ENCODE measurements around the gene OTOS. TPM values are rescaled to one million over a fixed set of nuclear protein-coding genes. Genes with fewer than 3 reads are reported as not detected.

The OTOS gene
- total and polyA plus RNA-seq, 4 donors, result not detected

DNA sequence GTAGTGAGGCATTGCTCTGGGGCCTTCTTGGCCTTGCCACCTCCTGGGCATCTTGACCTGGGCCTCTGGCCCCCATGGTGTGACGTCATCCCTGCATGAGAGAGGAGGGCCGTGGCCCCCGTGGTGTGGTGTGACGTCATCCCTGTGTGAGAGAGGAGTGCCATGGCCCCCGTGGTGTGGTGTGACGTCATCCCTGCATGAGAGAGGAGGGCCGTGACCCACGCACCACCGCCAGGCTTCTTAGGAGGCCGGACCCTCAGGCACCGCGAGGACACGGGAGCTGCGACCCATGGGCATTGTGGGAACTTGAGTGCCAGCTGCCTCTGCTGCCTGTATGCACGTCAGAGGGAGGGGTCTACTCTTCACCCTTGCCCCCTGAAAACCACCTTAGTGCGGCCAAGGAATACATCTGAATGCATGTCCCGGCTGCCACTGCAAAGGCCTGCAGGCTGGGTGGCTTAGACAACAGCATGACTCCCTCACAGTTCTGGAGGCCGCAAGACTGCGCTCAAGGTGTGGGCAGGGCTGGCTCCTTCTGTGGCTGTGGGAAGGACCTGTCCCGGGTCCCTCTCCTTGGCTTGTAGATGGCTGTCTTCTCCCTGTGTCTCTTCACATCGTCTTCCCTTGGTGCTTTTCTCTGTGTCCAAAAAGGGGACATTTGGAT, 20.8 kb upstream of the OTOS start:
- no peak for DNase-seq (ENCODE audit: low spot score)
- Histone ChIP-seq H3K4me3 (ENCODE audit: low read depth in 1 of 3, low read length in 3 of 3) (no peak overlapping the region), H3K27me3 (ENCODE audit: control insufficient read depth in 4 of 4, insufficient read depth in 4 of 4, low read length in 3 of 4) (no peaks in the 10 kb centered on the region), H3K36me3 (ENCODE audit: control insufficient read depth in 4 of 4, insufficient read depth in 3 of 4, low read depth in 1 of 4, low read length in 3 of 4) (no peaks in the 10 kb centered on the region), H3K9ac (ENCODE audit: low read depth in 1 of 2, low read length in 2 of 2) (no peak overlapping the region), H3K4me1 (ENCODE audit: control insufficient read depth in 4 of 4, insufficient read depth in 4 of 4, low read length in 3 of 4) (no peaks in the 10 kb centered on the region), H3K27ac (ENCODE audit: low read depth in 1 of 2, low read length in 2 of 2) (no peak overlapping the region), H3K9me3 (ENCODE audit: control insufficient read depth in 4 of 4, low read length in 3 of 4) (no peaks in the 10 kb centered on the region)
- WGBS, result 86% methylated on average over 21 of the region's 21 CpGs
- TF ChIP-seq, protein P1, sequence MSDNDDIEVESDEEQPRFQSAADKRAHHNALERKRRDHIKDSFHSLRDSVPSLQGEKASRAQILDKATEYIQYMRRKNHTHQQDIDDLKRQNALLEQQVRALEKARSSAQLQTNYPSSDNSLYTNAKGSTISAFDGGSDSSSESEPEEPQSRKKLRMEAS (IDR thresholded peaks at IDR 0.05), result no peak
- TF ChIP-seq SP1 (IDR thresholded peaks at IDR 0.05) (no peak), HNF4A (conservative IDR thresholded peaks at IDR 0.05) (no peak), HNF4G (IDR thresholded peaks at IDR 0.05) (no peak), RAD21 (IDR thresholded peaks at IDR 0.05) (no peak), JUND (IDR thresholded peaks at IDR 0.05) (no peak), EGR1 (IDR thresholded peaks at IDR 0.05; ENCODE audit: low read depth in 2 of 2) (no peak), GABPA (IDR thresholded peaks at IDR 0.05 in 1 of 2, conservative IDR thresholded peaks at IDR 0.05 in 1 of 2) (no peak), FOXA1 (IDR thresholded peaks at IDR 0.05) (no peak), RXRA (IDR thresholded peaks at IDR 0.05) (no peak), FOXA2 (IDR thresholded peaks at IDR 0.05) (no peak), TAF1 (conservative IDR thresholded peaks at IDR 0.05) (no peak), NR2F2 (IDR thresholded peaks at IDR 0.05) (no peak)
- TF ChIP-seq, protein P2, sequence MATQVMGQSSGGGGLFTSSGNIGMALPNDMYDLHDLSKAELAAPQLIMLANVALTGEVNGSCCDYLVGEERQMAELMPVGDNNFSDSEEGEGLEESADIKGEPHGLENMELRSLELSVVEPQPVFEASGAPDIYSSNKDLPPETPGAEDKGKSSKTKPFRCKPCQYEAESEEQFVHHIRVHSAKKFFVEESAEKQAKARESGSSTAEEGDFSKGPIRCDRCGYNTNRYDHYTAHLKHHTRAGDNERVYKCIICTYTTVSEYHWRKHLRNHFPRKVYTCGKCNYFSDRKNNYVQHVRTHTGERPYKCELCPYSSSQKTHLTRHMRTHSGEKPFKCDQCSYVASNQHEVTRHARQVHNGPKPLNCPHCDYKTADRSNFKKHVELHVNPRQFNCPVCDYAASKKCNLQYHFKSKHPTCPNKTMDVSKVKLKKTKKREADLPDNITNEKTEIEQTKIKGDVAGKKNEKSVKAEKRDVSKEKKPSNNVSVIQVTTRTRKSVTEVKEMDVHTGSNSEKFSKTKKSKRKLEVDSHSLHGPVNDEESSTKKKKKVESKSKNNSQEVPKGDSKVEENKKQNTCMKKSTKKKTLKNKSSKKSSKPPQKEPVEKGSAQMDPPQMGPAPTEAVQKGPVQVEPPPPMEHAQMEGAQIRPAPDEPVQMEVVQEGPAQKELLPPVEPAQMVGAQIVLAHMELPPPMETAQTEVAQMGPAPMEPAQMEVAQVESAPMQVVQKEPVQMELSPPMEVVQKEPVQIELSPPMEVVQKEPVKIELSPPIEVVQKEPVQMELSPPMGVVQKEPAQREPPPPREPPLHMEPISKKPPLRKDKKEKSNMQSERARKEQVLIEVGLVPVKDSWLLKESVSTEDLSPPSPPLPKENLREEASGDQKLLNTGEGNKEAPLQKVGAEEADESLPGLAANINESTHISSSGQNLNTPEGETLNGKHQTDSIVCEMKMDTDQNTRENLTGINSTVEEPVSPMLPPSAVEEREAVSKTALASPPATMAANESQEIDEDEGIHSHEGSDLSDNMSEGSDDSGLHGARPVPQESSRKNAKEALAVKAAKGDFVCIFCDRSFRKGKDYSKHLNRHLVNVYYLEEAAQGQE (IDR thresholded peaks at IDR 0.05), result no peak
- TF ChIP-seq, protein P3, sequence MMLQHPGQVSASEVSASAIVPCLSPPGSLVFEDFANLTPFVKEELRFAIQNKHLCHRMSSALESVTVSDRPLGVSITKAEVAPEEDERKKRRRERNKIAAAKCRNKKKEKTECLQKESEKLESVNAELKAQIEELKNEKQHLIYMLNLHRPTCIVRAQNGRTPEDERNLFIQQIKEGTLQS (IDR thresholded peaks at IDR 0.05), result no peak
- TF ChIP-seq, protein P4, sequence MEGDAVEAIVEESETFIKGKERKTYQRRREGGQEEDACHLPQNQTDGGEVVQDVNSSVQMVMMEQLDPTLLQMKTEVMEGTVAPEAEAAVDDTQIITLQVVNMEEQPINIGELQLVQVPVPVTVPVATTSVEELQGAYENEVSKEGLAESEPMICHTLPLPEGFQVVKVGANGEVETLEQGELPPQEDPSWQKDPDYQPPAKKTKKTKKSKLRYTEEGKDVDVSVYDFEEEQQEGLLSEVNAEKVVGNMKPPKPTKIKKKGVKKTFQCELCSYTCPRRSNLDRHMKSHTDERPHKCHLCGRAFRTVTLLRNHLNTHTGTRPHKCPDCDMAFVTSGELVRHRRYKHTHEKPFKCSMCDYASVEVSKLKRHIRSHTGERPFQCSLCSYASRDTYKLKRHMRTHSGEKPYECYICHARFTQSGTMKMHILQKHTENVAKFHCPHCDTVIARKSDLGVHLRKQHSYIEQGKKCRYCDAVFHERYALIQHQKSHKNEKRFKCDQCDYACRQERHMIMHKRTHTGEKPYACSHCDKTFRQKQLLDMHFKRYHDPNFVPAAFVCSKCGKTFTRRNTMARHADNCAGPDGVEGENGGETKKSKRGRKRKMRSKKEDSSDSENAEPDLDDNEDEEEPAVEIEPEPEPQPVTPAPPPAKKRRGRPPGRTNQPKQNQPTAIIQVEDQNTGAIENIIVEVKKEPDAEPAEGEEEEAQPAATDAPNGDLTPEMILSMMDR (IDR thresholded peaks at IDR 0.05; ENCODE audit: low read depth, low read length, missing input control), result no peak
- TF ChIP-seq, protein P5, sequence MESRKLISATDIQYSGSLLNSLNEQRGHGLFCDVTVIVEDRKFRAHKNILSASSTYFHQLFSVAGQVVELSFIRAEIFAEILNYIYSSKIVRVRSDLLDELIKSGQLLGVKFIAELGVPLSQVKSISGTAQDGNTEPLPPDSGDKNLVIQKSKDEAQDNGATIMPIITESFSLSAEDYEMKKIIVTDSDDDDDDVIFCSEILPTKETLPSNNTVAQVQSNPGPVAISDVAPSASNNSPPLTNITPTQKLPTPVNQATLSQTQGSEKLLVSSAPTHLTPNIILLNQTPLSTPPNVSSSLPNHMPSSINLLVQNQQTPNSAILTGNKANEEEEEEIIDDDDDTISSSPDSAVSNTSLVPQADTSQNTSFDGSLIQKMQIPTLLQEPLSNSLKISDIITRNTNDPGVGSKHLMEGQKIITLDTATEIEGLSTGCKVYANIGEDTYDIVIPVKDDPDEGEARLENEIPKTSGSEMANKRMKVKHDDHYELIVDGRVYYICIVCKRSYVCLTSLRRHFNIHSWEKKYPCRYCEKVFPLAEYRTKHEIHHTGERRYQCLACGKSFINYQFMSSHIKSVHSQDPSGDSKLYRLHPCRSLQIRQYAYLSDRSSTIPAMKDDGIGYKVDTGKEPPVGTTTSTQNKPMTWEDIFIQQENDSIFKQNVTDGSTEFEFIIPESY (IDR thresholded peaks at IDR 0.05), result no peak

All from liver (tissue), 9 donors.